Measurements from ENCODE around the gene GRIN2A.

Gene GRIN2A

GRCh38 chr16:10020866-10021265 lies 161.4 kb downstream of the GRIN2A start:
- H3K4me3 ChIP-seq (ENCODE audit: low read depth, low read length) = no peak overlapping the region
- TF ChIP-seq CTCF (IDR thresholded peaks at IDR 0.05; ENCODE audit: borderline replicate concordance, insufficient read depth, low read depth, low read length) = no peak

GRCh38 chr16:10016752-10017151 lies 165.5 kb downstream of the GRIN2A start:
- H3K4me3 ChIP-seq (ENCODE audit: low read depth, low read length) = no peak overlapping the region
- no peak for TF ChIP-seq CTCF (IDR thresholded peaks at IDR 0.05; ENCODE audit: borderline replicate concordance, insufficient read depth, low read depth, low read length)

GRCh38 chr16:10015397-10015796 lies 166.8 kb downstream of the GRIN2A start:
- H3K4me3 ChIP-seq (ENCODE audit: low read depth, low read length) = no peak overlapping the region
- no peak for TF ChIP-seq CTCF (IDR thresholded peaks at IDR 0.05; ENCODE audit: borderline replicate concordance, insufficient read depth, low read depth, low read length)

DNA sequence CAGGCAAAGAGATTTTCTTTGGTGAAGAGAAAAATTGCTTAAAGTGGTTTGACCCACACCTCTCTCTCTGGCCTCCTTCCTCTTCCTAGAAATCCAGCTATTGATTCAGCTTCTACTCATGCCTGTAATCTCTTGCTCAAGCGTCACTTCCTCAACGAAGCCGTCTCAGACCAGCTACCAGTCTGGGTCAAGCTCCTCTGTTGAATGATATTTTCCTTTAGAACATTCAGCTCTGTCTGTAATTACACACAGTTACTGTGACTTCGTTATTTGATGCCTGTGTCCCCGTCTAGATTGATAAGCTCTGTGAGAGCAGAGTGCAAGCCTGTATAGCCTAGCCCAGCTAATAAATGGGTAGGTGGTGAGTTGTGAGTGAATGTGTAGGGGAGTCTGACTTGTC lies 168.5 kb downstream of the GRIN2A start:
- no peak for TF ChIP-seq CTCF (IDR thresholded peaks at IDR 0.05; ENCODE audit: borderline replicate concordance, insufficient read depth, low read depth, low read length)
- no peak overlapping the region for H3K4me3 ChIP-seq (ENCODE audit: low read depth, low read length)

DNA sequence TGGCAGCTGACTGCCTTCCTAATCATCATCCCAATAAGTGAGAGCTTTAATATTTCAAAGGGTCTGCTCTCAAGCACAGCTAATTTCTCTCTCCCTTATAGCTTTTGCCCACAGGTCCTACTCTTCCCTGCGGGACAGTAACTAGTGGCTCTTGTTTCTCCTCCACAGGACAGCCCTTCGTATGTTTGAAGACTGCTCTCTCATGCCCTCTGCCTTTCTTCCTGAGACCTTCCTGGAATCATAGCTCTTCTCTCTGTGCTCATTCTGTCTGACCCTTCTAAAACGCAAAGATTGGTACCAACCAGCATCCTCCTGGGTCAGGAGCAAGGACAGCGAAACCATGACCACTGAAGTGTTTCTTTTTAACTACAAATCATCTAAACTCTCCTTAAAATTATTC lies 168.9 kb downstream of the GRIN2A start:
- TF ChIP-seq CTCF (IDR thresholded peaks at IDR 0.05; ENCODE audit: borderline replicate concordance, insufficient read depth, low read depth, low read length) = no peak
- no peak overlapping the region for H3K4me3 ChIP-seq (ENCODE audit: low read depth, low read length)

- TF ChIP-seq CTCF (IDR thresholded peaks at IDR 0.05; ENCODE audit: borderline replicate concordance, insufficient read depth, low read depth, low read length) = no peak
- no peak overlapping the region for H3K4me3 ChIP-seq (ENCODE audit: low read depth, low read length)
Observed at GRCh38 chr16:10009684-10010083, 172.5 kb downstream of the GRIN2A start.

DNA sequence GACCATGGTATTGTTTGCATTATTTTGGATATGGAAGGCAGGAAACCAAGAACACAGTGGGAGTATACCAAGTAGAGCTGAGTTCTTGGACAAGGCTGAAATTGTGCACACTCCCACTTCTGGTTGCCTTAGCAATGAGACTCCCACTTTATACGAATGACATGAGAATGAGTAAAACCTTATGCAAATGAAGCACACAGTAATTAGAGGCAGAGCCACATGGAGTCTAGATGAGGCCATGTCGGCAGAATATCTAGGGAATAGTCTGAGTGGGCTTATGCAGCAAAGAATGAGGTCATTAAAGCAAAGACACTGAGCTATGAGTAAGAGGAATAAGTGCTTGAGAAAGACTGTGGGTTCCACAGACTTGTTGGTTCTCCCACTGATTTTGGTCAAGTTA lies 178.7 kb downstream of the GRIN2A start:
- no peak for TF ChIP-seq CTCF (IDR thresholded peaks at IDR 0.05; ENCODE audit: borderline replicate concordance, insufficient read depth, low read depth, low read length)
- no peak overlapping the region for H3K4me3 ChIP-seq (ENCODE audit: low read depth, low read length)
